Inferior parietal cortex (tissue), 1 donor: ENCODE results near the gene CNTNAP2.
"Not testable (repeated sequence)": the region's sequence is repeated elsewhere in the genome, so short reads cannot be mapped to it uniquely, and the experiment has no call there.

Experiments
- DNase-seq: peaks from one replicate; pipeline ENCODE4 v3.0.0-alpha.2; 2016; ENCODE audit errors: extremely low spot score

CNTNAP2 gene

DNA sequence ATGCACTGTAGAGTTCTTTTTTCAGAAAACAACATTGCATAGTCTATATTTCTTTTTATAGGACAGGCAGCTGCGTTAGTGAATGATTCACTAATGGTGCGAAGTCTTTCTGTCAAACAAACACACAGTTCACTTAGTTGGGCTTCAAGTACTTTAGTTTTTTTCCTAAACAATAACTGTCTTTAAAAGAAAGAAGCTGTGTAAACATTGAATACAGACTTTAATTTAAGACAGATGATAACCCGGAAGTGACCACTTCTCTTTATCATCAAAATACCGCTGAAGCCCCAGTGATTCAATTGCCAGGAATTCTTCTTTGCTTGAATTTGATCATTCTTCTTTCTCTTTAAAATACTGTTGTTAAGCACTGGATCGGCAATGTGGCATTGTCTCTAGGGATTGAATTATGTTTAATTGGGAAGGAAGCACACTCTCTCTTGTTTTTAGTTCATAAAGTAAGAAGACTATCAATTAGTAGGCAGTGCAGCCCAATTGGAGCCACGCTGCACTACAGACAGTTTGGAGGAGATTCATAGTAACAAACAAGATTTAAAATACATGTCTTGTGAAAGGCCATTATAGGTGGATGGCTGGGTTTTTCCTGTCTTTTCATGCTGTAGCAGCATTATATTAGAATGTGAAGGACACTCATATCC, 30.4 kb downstream of the CNTNAP2 start:
- no peak for DNase-seq

DNA sequence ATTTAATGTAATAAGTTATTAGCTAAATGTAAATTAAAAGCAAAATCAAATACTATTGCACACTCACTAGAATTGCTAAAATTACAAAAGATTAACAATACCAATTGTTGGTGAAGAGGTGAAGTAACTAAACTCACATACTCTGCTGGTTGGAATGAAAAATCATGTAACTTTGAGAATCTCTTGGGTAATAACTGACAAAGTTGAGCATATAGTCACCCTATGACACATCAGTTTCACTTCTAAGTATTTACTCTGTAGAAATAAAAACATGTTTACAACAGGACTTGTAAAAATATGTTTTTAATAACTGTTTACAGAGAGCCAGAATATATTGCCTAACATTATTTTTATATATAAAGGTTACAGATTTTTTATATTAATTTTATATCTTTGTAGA, 33.6 kb downstream of the CNTNAP2 start:
- no peak for DNase-seq

DNA sequence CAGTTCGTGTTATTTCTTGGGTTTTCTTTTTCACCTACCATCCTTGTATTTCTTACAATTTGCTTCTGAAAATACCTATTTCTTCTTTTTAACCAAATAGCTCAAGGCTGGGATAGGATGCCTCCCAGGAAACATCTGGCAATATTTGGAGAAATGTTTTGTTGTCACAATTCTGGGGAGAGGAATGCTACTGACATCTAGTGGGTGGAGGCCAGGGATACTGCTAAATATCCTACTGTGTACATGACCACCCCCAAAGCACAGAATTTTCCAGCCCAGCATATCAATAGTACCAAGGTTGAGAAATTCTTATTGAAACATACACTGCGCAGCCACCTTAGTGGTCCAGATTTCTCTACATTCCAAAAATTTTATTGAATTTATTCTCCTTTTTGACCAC, 55.5 kb downstream of the CNTNAP2 start:
- DNase-seq = no peak

DNA sequence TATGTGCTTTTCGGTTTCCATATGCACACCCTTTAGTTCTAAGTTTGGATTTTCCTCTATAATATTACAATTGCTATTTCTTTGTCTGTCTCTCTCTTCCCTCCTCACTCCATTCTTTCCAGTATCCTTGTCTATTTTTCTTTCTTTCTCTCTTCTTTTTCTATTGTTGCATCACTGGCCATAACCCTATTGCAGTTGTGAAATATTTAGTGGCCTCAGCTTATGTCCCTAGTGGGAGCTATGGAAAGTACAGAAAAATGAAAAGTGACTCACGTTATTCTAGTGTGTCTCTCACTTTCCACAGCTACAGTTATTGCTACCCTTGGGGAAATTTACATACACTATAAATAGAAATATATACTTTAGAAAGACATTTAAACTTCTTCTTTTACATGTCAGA, 59.1 kb downstream of the CNTNAP2 start:
- no peak for DNase-seq

DNA sequence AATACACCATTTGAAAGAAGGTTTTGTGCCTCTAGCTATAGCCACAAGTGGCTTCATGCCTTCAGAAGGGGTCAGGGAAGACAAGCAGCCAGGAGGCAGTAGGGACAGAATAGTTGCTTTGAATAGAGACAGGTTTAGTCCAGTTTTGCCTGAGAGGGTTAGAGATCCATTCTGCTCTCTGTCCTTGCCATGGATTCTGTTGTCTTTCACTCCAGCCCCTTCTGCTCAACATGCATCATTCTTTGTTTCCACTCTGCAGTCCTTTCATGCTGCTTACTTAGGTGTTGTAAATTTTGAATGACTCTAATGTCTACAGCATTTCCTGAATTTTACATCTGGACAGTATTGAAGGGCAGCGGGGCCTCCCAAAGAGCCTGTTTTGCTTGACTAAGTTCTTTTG, 60.3 kb downstream of the CNTNAP2 start:
- DNase-seq = no peak

DNA sequence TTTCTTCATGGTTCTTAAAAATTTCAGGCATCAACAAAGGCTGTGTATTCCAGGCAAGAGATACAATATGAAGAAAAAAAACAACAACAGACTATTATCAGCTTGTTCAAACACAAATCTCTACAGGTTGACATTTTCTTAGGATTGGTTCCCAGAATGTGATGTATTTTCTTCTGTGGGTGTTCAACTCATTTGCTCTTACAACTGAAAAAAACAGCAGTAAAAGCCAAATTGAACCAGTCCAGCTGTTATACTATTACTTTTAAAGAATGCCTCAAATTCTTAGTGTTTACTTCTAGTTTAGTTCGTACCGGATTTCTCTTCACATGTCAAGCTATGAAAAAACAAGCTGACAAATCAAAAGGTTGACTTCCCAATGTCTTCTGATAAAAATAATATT, 60.7 kb downstream of the CNTNAP2 start:
- no peak for DNase-seq

DNA sequence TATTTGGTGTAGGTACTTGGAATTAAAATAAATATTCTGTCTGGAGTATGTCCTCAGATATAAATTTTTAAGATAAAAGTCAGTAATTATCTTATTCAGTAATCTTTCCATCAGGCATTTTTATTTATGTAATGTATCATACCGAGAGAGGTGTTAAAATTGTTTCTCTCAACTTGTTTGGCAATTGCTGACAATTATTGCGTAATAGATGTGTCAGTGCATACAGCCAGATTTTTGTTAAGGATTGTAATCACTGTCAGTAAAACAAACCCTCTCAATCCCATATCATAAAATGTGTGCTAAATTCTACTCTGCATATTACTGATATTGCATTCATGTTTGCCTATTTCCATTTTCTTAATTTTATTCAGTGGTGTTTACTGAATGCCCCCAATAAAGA, 69.2 kb downstream of the CNTNAP2 start:
- no peak for DNase-seq

DNA sequence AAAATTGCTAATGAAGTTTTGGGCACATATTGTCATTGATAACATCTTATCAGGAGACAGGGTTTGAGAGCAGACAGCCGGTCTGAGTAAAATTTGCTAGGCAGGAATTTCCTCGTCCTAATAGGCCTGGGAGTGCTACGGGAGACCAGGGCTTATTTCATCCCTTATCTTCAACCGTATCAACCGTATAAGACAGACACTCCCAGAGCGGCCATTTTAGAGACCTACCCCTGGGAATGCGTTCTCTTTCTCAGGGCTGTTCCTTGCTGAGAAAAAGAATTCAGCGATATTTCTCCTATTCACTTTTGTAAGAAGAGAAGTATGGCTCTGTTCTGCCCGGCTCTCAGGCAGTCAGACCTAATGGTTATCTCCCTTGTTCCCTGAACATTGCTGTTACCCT, 74.8 kb downstream of the CNTNAP2 start:
- not testable (repeated sequence) for DNase-seq

DNA sequence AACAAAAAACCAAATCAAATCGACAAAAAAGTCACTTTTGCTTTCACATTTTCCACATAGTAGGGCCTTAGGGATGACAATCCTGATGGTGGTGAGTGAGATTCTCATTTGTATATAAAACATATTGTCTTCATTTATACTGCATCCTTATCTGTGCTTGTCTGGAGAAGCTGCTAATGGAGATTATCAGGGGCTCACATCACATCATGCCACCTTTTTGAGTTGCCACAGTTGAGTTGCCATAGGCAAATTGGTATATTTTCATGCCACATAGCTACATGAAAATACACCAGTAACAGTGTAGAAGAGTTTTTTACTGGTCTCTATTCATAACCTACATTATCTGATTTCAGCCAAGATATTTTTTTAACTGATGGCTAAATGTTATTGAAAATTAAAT, 85.3 kb downstream of the CNTNAP2 start:
- no peak for DNase-seq

DNA sequence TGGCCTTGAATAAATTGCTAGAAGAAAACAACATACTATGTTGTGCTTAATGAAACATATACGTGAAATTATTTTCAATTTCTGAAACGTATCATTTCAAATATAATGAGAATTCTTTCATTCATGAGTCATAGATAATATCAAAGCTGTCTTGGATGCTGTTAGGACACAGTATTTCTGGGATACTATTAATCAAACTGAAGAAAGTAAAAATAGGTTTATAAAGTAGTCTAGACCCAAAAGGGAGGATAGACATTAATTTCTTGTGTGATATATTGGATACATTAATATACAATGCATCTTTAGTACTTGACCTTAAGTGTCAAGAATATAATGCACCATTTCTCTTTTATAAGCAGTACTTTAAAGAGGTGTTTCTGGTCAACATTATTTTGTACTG, 89.7 kb downstream of the CNTNAP2 start:
- no peak for DNase-seq

DNA sequence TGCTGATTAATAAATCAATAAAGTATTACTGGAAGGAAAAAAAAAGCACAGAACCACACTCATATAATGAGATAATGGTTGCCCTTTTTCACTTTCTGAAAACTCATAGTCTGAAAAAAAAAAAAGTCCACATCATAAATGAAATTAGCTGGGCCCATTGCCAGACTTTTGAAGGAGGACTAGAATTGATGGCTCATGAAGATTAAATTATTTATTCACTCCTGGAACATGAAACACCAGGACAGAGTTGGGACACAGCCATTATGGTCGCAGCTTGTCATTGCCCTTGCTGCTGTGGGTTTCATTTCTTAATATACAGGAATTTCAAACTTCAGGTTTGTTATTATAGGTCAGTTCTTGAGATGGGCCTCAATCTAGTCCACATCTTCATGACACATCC, 91.9 kb downstream of the CNTNAP2 start:
- DNase-seq = no peak

DNA sequence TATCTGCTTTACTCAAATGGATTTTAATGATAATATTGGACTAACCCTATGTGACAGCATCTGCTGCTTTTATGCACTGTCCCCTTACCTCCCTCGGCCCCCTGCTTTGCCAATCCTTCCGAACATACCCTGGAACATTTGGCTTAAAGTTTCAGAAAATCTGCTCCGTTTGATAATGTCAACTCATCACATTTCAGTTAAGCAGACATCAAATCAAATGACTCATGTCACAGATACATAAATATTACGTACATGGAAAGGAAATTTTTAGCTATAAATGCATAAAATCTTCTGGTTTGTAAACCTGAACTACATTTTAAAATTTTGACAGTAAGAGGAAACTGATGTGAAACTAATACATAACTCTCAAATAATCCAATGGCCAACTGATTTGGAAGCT, 98.2 kb downstream of the CNTNAP2 start:
- no peak for DNase-seq

DNA sequence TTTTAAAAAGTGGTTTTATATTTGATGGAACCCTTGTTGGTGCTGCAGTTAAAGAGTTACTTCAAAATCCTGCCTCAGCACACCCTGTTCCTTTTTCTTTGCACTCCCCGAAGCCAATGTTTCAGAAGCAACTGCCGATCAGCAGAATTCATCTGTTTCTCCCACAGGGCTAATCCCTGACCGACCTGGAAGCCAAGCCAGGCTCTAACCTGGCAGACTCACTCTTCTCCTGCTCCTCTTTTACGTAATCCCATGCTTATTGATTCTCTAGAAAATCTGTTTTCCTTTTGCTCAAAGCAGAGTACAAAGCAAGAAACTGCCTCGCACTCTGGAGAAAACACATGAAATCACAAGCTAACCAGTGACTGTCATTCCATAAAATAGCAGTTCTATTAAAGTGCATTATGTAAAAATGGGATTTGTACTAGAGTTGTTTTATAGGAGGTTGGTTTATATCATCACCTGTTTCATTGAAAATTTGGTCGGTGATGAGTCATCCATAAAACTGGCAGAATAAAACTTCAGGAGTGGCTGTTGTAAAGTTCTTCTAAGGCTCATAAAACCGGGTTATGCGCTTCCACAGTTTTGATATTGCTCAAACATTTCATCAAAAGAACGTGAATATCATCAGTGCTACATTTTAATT, 99.9 kb downstream of the CNTNAP2 start:
- no peak for DNase-seq

DNA sequence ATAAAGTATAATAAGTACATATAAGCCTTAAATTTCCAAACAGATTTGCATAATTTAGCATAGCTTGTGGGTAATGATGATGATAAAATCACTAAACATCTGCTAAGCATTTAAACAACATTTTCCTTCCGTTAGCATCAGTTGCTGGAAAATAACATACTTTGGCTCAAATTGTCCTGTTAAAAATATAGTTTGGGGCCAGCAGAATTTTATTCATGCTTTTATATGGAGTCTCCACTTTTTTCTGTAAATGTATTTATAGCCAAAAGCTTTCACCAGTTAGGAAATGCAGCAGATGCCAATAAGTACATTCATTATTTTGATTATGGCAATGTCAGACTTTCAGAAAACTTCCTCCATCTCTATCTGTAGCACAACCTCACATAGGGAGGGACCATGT, 107.2 kb downstream of the CNTNAP2 start:
- DNase-seq = no peak

DNA sequence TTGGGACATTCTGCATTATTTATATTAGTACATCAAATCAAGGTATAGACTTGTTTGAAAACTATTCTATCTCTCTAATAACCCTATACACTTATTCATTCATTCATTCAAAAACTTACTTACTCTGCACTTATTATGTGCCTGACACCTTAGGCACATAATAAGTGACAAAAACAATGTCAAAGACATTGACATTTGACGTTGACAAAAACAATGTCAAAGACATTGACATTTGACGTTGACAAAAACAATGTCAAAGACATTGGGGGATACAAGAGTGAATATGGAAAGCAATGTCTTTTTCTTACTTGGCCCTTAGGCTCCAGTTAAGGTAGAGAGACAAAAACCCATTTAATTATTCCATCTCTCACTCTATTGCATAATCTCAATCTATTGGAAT, 116.0 kb downstream of the CNTNAP2 start:
- DNase-seq = no peak

DNA sequence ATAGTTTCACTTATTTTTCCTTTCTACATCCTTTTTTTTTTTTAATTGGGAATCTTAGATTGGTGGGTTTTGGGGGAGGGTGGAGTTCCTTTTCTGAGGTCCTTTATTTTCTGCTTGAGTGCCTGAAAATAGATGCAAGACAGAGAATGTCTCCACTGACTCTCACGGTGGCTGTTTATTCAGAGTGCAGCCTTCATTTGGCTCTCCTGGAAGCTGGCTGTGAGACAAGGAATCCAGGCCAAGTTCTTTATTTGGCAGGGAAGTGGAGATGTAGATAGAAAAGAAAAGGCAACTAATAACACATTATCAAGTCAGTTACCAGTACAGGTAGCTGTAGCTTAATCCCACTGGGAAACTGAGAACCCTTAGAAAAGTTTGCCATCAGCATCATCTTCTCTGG, 118.6 kb downstream of the CNTNAP2 start:
- DNase-seq = peak; percentile 34

DNA sequence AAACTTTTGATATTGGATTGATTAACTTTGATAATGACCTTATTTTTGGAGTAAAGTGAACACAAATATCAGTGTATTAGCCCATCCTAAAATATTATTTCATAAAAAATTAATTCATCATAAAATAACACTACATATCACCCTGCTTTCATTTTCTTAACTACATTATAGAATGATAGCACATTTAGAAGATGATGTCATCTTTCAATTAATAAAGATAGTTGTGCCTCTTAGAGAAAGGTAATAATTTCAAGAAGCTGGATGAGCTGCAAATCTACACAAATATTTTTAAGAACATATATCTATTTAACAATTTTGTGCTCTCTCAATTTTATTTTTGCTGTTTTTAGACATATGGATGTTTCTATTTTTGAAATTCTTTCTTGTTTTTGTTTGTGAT, 126.1 kb downstream of the CNTNAP2 start:
- no peak for DNase-seq

DNA sequence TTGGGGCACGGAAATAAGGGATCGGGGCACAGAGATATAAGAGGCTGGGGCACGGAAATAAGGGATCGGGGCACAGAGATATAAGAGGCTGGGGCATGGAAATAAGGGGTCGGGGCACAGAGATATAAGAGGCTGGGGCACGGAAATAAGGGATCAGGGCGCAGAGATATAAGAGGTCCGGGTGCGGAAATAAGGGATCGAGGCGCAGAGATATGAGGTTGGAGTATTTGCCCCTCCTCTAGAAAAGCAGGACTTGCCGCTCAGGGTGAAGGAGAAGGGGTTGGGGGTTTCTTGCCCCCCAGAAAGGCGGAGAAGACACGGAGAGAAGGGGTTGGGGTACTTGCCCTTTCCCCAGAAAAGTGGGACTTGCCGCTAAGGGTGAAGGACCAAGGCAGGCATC, 131.4 kb downstream of the CNTNAP2 start:
- DNase-seq = not testable (repeated sequence)

DNA sequence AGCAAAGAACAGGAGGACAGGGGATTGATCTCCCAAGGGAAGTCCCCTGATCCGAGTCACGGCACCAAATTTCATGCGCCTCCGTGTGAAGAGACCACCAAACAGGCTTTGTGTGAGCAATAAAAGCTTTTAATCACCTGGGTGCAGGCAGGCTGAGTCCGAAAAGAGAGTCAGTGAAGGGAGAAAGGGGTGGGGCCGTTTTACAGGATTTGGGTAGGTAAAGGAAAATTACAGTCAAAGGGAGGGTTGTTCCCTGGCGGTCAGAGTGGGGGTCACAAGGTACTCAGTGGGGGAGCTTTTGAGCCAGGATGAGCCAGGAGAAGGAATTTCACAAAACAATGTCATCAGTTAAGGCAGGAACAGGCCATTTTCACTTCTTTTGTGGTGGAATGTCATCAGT, 132.1 kb downstream of the CNTNAP2 start:
- not testable (repeated sequence) for DNase-seq

DNA sequence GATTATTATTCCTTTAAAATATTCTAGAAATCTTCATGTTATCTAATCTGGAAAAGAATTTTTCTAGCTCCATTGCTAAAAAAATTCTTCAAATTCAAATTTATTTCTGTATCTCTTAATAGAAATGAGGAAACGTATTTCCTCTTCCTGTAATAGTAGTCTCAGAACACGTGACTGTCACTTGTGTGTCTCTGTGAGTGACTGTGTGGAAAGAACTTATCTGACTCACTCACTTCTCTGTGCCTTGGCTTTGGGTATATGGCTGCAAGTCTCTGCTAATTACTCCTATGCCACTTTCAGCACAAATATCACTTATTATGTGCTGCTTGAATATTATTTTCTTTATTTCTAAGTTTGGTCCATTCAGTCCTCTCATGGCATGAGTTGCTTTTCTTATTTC, 132.7 kb downstream of the CNTNAP2 start:
- no peak for DNase-seq

DNA sequence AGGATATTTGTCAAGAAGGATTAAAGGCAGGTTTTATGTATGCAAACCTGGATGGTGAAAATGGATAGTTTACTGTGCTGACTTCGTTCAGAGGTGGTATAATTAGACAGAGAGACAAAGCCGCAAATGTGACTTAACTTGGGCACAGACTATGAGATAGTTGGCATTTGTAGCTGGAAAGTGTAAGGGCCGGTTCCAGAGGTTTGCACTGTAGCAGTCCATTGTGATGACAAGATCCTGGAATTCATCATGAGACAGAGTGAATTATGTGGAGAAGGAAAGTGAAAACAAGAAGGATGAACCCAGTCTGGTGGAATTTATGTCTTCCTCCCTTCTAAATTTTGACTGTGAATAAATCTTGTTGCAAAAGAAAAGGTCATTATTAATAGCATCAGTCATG, 139.0 kb downstream of the CNTNAP2 start:
- DNase-seq = no peak

DNA sequence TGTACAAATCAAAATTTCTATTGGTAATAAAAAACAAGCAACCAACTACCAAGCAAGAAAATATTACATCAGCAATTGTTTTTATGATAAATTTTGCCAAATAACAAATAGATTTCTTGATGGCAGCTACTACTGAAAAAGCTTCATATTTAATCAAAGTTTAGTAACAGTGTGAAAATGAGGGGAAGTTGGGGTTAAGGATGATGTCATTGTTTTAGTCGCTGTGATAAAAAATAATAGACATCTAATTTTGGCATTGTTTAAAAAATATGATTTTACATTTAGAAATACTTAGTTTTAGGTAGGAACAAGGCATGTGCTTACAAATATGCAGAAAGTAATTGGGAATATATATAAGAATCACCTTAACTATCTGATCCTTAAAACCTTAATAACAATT, 145.9 kb downstream of the CNTNAP2 start:
- no peak for DNase-seq

DNA sequence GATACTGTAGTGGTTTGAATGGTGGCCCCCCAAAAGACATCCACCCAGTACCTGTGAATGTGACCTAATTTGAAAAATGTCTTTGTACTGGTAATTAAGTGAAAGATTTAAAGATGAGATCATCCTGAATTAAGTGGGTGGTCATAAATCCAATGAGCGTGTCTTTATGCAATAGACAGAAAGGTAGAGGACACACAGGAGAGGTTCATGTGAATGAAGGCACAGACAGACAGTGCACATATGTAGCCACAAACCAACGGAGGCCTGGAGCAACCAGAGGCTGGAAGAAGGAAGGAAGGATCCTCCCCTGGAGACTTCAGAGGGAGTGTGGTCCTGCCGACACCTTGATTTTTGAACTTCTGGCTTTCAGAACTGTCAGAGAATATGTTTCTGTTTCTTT, 160.3 kb downstream of the CNTNAP2 start:
- no peak for DNase-seq

DNA sequence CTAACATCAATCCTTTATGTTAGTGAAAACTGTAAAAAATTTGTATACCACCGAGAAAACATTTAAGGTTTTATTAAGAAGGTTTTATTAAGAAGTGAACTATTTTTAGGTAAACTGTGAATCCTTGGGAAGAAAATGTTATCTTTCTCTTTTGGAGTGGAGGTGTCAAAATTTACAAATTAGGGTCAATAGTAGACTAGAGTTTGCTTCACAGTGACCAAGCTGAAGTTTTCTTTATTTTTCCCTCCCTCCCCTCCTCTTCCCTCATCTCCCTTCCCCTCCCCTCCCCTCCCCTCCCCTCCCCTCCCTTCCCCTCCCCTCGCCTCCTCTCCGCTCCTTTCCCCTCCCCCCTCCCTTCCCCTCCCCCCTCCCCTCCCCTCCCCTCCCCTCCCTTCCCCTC, 168.8 kb downstream of the CNTNAP2 start:
- DNase-seq = no peak
